ENCODE data around the gene ANKRD33. TPM values are rescaled to one million over a fixed set of nuclear protein-coding genes. Genes with fewer than 3 reads are reported as not detected.
A peak's percentile ranks its signal among the peaks of the same experiment; 100 is the strongest.

ANKRD33 gene
- total RNA-seq, 3 donors from 2014 or later, result not detected

DNA sequence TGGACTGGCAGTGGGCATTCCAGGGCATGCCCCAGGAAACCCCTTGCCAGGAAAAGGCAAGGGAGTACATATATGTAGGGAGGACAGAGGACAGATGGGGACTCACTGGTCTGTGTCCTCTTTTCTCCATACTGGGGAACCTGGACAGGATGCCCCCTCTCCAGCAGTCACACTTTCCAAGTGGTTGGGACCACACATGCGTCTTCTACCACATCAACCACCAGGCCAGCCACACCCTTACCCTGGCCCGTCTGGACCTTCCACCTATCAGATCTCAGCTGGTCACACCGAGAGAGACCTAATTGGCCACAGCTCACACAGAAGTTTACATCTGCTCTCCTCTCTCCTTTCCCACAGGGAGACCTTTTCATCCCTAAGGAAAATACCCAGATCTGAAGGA, 8.3 kb downstream of the ANKRD33 start:
- H3K4me1 Mint-ChIP-seq (ENCODE audit: low read depth), result no peaks in the 10 kb centered on the region
- ATAC-seq (no peak), DNase-seq (no peak)
- no peaks in the 10 kb centered on the region for H3K36me3 Mint-ChIP-seq (ENCODE audit: insufficient read depth)
- no peak overlapping the region for H3K4me3 Mint-ChIP-seq
- H3K27me3 Mint-ChIP-seq (ENCODE audit: low read depth), result peaks cover 10% of the 10 kb centered on the region
- H3K9me3 Mint-ChIP-seq, result no peaks in the 10 kb centered on the region

DNA sequence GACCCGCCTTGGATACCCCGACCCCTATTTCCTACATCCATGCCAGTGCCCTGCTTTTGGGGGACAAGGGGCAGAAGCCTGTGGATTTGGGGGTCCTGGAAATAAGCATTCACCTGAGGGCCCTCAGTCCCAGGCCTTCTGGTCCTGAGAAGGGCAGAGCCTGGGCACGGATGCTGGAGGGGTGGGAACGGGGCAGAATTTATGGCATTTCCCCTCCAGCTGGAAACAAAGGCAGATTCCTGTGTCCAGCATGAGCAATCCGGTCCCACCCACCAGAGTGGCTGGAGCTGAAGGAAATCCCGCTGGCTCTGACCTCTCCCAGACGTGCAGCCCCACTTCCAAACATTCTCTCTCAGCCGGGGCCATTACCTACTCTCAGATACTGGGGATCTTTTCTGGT, 9.3 kb downstream of the ANKRD33 start:
- H3K9me3 Mint-ChIP-seq, result no peaks in the 10 kb centered on the region
- no peaks in the 10 kb centered on the region for H3K4me1 Mint-ChIP-seq (ENCODE audit: low read depth)
- H3K27me3 Mint-ChIP-seq (ENCODE audit: low read depth), result peaks cover 10% of the 10 kb centered on the region
- H3K4me3 Mint-ChIP-seq, result no peak overlapping the region
- no peak for ATAC-seq
- H3K36me3 Mint-ChIP-seq (ENCODE audit: insufficient read depth), result no peaks in the 10 kb centered on the region
- DNase-seq, result no peak

DNA sequence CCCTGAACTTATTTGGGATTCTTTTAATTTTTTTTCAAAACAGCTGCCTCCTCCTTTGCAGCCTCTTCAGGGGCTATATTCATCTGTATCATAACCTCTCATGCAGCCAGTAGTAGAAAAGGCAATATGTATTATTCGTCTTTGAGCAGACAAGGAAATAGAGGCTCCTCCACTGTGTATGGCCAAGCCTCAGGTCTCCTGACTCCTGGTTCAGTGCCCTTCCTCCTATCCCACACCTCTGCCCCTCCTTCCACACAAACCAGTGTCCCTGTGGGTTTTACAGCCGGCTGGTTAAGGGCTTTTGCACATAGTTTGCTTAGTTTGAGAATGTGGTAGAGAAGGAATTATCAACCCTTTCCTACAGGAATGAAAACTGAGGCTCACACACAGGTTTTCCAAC, 10.6 kb downstream of the ANKRD33 start:
- Mint-ChIP-seq H3K27me3 (ENCODE audit: low read depth) (peaks cover 8% of the 10 kb centered on the region), H3K4me3 (no peak overlapping the region), H3K36me3 (ENCODE audit: insufficient read depth) (no peaks in the 10 kb centered on the region), H3K9me3 (no peaks in the 10 kb centered on the region), H3K4me1 (ENCODE audit: low read depth) (no peaks in the 10 kb centered on the region)
- no peak for DNase-seq
- ATAC-seq, result no peak

DNA sequence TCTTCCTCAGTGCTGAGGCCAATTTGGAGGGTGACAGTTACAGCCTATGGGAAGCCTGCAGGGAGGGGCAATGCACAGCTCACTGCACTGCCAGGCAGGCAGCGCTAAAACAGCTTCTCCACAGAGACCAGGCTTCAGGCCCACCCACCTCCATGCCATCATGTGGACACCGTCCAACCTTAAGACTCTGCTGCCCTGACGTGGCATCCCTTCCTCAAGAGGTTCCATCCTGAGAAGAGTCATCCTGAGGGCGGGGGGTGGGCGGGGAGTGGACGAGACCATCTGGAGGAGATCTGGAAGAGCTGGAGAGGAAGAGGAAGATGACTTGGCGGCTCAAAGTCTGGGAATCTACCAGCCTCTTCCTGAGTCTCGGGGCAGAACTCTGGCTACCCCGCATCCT, 11.0 kb downstream of the ANKRD33 start:
- DNase-seq (no peak), ATAC-seq (no peak)
- H3K4me1 Mint-ChIP-seq (ENCODE audit: low read depth), result no peaks in the 10 kb centered on the region
- no peaks in the 10 kb centered on the region for H3K9me3 Mint-ChIP-seq
- H3K4me3 Mint-ChIP-seq, result no peak overlapping the region
- peaks cover 8% of the 10 kb centered on the region for H3K27me3 Mint-ChIP-seq (ENCODE audit: low read depth)
- no peaks in the 10 kb centered on the region for H3K36me3 Mint-ChIP-seq (ENCODE audit: insufficient read depth)

DNA sequence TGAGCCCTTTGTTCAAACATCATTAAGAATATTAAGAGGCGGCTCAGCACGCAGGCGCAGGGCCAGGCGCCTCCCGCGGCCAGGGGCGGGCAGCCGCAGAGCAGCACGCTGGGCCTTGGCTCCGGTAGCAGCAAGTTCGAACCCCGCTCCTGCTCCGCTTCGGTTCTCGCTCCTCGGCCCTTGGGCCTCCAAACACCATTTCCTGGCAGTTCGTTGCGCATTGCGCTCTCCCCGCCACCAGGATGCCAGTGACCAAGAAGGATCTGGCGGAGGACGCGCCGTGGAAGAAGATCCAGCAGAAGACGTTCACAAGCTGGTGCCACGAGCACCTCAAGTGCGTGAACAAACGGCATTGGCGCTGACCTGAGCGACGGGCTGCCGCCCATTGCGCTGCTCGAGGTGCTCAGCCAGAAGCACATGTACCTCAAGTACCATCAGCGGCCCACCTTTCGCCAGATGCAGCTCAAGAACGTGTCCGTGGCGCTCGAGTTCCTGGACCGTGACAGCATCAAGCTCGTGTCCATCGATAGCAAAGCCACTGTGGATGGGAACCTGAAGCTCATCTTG, 12.5 kb downstream of the ANKRD33 start:
- no peak overlapping the region for H3K4me3 Mint-ChIP-seq
- H3K4me1 Mint-ChIP-seq (ENCODE audit: low read depth), result no peaks in the 10 kb centered on the region
- ATAC-seq, result no peak
- no peak for DNase-seq
- no peaks in the 10 kb centered on the region for H3K36me3 Mint-ChIP-seq (ENCODE audit: insufficient read depth)
- H3K9me3 Mint-ChIP-seq, result no peaks in the 10 kb centered on the region
- peaks cover 8% of the 10 kb centered on the region for H3K27me3 Mint-ChIP-seq (ENCODE audit: low read depth)

DNA sequence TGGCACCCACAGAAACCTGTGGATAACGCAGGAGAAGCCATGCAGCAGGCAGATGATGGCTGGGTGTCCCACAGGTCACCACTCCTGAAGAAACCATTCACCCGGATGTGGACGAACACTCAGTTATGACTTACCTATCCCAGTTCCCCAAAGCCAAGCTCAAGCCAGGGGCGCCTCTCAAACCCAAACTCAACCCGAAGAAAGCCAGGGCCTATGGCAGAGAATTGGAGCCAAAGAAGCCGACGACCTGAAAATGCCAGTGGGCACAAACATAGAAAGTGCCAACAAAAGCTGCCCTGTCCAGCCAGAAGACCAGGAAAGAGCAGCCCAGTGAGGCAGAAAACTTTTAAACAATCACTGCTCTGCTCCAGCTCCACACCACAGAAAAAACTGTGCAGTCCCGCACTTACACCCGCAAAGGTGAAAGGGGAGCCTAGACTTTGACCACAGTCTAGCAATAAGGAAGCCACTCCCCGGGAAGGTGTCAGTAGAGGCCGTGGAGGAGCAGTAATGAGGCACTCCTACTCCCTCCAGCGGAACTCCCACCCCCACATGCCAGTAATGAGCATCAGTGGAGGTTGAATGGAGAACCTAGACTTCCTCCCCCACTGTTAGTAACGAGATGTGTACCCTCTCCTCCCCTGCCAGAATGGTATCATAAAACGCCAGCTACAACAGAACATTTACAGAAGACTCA, 13.4 kb downstream of the ANKRD33 start:
- ATAC-seq, result no peak
- H3K4me1 Mint-ChIP-seq (ENCODE audit: low read depth), result no peaks in the 10 kb centered on the region

DNA sequence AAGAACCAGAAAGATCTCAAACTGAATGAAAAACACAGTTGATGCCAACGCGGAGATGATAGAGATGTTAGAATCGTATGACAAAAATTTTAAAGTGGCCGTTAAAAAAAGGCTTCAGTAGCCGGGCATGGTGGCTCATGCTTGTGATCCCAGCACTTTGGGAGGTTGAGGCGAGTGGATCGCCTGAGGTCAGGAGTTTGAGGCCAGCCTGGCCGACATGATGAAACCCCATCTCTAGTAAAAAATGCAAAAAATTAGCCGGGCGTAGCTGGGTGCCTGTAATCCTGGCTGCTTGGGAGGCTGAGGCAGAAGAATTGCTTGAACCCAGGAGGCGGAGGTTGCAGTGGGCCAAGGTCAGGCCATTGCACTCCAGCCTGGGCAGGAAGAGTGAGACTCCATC, 14.0 kb downstream of the ANKRD33 start:
- ATAC-seq, result no peak
- Mint-ChIP-seq H3K4me3 (no peak overlapping the region), H3K9me3 (no peaks in the 10 kb centered on the region), H3K36me3 (ENCODE audit: insufficient read depth) (no peaks in the 10 kb centered on the region), H3K4me1 (ENCODE audit: low read depth) (no peaks in the 10 kb centered on the region), H3K27me3 (ENCODE audit: low read depth) (peaks cover 11% of the 10 kb centered on the region)
- no peak for DNase-seq

More for the DNA sequence above, 13.4 kb downstream of the ANKRD33 start:
- DNase-seq, result no peak
- Mint-ChIP-seq H3K9me3 (no peaks in the 10 kb centered on the region), H3K4me3 (no peak overlapping the region), H3K27me3 (ENCODE audit: low read depth) (peaks cover 9% of the 10 kb centered on the region), H3K36me3 (ENCODE audit: insufficient read depth) (no peaks in the 10 kb centered on the region)

DNA sequence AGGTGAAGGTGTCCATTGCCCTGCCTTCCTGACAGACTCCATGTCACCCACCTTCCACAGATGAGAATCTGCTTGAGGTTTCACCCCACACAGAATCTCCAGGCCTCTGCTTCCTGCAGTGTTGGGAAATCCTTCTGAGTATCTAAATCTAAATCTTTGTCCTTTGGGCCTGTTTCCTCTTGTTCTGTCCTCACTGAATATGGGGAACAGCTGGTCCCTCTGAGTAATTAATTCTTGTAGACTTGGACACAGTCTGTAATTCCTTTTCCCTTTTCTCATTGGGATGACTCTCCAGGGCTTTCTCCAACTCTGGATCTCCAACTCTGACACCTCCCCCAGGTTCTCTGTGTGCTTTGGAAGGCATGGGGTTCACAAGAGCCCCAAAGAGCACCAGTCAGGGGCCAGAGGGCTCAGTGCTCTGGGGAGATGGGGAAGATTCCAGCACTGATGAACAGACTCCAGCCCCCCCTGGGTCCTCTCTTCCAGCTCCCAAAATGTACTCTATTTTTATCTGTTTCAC, 17.1 kb downstream of the ANKRD33 start:
- Mint-ChIP-seq H3K4me1 (ENCODE audit: low read depth) (no peaks in the 10 kb centered on the region), H3K36me3 (ENCODE audit: insufficient read depth) (no peaks in the 10 kb centered on the region), H3K9me3 (no peaks in the 10 kb centered on the region), H3K27me3 (ENCODE audit: low read depth) (peaks cover 28% of the 10 kb centered on the region), H3K4me3 (no peak overlapping the region)
- ATAC-seq, result no peak
- DNase-seq, result no peak

DNA sequence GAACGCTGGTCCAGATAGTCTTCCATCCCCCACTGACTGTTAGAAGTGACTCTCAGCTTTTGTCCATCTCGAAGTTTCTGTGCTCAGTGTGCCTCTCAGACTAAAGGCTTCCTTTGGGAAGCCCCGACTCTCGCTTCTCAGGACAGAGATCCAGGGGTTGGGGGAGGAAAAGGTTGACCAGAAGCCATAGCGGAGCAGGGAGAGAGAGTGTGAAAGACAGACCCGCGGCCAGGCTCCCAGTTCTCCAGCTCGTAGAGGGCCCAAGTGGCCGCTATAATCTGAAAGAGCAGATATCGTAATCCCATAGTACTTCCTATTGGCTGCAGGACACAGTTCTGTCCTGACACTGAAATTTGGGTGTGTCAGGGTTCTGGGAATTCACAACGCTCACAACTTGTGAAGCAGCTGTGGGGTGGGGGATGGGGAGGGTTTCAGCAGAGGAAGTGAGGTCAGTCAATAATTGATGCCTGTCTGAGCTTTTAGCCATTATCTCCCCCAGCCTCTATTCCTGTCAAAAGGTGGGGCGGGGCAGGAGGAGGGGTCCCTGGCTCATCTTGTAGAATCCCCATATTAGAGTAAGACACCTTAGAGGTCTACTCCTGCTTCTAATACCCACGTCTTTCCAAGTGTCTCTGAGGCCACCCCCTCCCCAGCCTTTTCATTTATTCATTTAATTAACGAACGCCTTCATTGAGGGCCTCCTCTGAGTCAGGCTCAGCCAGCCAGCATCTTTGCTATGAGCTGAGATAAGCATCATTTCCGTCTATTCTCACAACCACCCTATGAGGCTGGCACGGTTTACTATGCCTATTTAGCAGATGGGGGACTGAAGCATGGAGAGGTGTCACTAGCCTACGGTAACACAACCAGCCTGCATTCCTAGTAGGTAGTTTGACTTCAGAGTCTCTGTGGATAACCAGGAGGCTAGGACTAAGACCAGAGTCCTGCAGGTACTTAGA, 17.8 kb downstream of the ANKRD33 start:
- DNase-seq (no peak), ATAC-seq (no peak)
- Mint-ChIP-seq H3K27me3 (ENCODE audit: low read depth) (peaks cover 28% of the 10 kb centered on the region), H3K4me3 (no peak overlapping the region), H3K36me3 (ENCODE audit: insufficient read depth) (no peaks in the 10 kb centered on the region), H3K9me3 (no peaks in the 10 kb centered on the region), H3K4me1 (ENCODE audit: low read depth) (no peaks in the 10 kb centered on the region)

DNA sequence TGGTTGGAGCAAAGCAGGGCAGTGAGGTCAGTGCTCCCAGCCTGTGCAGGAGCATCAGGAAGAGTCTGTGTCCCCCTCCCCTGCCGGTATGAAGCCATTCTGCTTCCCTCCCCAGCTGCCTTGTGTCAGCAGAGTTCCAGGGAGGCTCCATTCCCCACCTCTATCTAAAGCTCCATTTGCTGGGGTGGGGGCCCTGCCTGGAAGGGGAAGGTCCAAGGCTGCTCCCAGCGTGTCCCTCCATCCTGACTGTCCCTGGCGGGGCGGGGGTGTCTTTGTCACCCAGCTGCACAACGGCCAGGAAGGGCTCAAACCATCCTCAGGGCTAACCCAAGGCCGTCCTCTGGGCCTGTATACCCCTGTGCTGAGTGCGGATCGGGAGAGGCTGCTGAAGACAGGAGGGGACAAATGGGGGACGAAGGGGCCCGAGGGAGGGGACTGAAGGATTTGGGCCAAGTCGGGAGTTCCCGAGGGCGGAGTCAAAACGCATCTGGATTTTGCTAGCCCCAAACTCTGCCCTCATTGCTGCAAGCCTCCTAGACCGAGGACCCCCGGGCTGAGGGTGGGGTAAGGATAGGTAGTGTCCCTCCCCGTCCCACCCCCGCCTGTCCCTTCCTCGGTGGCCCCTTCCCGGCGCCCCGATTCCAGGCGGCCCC, 18.7 kb downstream of the ANKRD33 start:
- Mint-ChIP-seq H3K4me1 (ENCODE audit: low read depth) (no peaks in the 10 kb centered on the region), H3K27me3 (ENCODE audit: low read depth) (peaks cover 28% of the 10 kb centered on the region), H3K4me3 (no peak overlapping the region), H3K9me3 (no peaks in the 10 kb centered on the region), H3K36me3 (ENCODE audit: insufficient read depth) (no peaks in the 10 kb centered on the region)
- ATAC-seq, result no peak
- DNase-seq, result no peak

DNA sequence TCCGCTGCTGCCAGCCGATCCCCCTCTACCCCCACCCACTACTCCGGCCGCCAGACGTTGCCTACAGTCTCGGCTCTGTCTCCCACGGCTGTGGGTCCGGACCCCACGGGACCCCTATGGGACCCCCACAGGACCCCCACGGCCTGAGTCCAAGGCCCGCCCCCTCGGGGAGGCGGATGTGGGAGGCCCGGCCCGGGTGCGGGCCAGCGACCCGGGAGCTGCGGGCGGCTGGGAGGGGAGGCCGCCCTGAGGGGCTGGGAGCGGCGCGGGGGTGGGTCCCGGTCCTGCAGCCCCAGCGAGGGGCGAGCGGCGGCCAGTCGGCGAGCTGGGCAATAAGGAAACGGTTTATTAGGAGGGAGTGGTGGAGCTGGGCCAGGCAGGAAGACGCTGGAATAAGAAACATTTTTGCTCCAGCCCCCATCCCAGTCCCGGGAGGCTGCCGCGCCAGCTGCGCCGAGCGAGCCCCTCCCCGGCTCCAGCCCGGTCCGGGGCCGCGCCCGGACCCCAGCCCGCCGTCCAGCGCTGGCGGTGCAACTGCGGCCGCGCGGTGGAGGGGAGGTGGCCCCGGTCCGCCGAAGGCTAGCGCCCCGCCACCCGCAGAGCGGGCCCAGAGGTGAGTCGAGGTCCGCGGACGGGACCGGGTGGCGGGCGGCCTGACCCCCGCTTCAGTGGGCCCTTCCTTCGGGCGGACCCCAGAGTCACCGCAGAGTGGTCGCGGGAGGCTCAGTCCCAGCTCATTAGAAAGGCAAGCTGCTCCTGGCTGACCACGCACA, 19.4 kb downstream of the ANKRD33 start, which contains the start of gene ACVRL1:
Gene ACVRL1 (plus strand): TSS at position 422 of the 773 bp plus-strand sequence. CDS start 4,971 bp downstream, outside the sequence.
- no peak for DNase-seq
- no peak within 1 kb of the TSS for H3K4me3 Mint-ChIP-seq
- H3K4me1 Mint-ChIP-seq (ENCODE audit: low read depth), result no peaks in the 10 kb centered on the region
- H3K27me3 Mint-ChIP-seq (ENCODE audit: low read depth), result peaks cover 28% of the 10 kb centered on the region
- H3K36me3 Mint-ChIP-seq (ENCODE audit: insufficient read depth), result no peaks in the 10 kb centered on the region
- H3K9me3 Mint-ChIP-seq, result no peaks in the 10 kb centered on the region
- ATAC-seq, result peak in 1 of 2 donors; percentile 29

DNA sequence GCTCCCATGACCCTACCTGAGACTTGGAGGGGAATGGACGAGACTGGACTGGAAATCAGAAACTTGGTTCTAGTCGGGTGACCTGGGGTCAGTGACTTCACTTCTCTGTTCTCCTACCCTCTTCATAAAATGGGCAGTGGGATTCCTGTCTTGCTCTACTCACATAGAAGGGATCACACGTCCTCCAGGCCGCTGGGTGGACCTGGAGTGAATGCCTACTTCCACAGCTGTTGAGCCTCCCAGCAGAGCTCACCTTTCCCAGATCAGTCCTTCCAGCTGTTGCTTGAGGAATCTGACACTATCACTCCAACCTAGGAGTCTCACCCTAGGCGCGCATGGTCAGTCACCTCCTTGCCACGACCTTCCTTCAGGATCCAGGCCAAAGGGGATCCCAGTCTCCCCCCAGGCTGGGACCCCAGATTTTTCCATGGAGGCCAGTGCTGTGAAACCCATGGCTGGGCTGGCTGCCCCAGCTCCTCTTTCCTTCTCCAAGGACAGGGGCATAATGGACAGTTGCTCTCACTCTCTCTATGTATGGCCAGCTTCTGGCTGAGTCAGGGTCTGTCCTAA, 20.0 kb downstream of the ANKRD33 start:
- ATAC-seq, result no peak
- H3K4me1 Mint-ChIP-seq (ENCODE audit: low read depth), result no peaks in the 10 kb centered on the region
- no peak for DNase-seq
- no peaks in the 10 kb centered on the region for H3K36me3 Mint-ChIP-seq (ENCODE audit: insufficient read depth)
- H3K4me3 Mint-ChIP-seq, result no peak overlapping the region
- peaks cover 31% of the 10 kb centered on the region for H3K27me3 Mint-ChIP-seq (ENCODE audit: low read depth)
- H3K9me3 Mint-ChIP-seq, result no peaks in the 10 kb centered on the region

DNA sequence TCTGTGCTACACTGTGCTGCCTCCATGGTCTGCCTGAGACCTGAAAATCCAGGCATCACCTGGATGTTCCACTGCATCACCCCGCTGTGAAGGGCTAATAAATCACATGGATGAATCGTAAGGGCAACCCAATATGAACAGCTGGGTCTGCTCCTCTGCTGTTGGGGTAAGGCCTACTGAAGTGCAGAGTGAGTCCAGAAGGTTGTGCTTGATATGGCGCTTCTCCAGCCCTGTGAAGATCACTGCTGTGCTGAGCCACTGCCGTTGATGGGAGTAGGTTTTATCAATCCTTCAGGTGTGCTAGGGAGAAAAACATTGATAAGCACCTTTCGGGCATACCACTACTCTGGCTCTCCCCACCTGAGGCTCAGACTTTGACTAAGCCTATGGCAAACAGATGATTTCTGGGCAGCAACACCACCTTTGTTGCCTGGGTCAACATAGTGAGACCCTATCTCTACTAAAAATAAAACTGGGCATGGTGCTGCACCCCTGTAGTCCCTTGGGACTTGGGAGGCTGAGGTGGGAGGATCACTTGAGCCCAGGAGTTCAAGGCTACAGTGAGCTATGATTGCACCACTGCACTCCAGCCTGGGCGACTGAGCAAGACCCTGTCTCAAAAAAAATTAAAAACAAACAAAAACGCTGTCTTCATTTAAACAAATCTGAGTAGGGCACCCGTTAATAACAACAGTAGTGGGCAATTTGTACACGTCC, 21.1 kb downstream of the ANKRD33 start:
- Mint-ChIP-seq H3K36me3 (ENCODE audit: insufficient read depth) (no peaks in the 10 kb centered on the region), H3K27me3 (ENCODE audit: low read depth) (peaks cover 31% of the 10 kb centered on the region), H3K4me3 (no peak overlapping the region), H3K4me1 (ENCODE audit: low read depth) (no peaks in the 10 kb centered on the region), H3K9me3 (no peaks in the 10 kb centered on the region)
- DNase-seq (no peak), ATAC-seq (no peak)

Data from activated T-cell treated with anti-CD3 and anti-CD28 coated beads, Interleukin-2, amount 50 U/mL, for 4 hours (primary cell).